Adipocyte (in vitro differentiated cells): Measurements from ENCODE around the gene PCNT.
"Not testable (repeated sequence)": the region's sequence is repeated elsewhere in the genome, so short reads cannot be mapped to it uniquely, and the experiment has no call there.

Experiments used
- DNase-seq: peaks from one replicate; pipeline ENCODE4 v3.0.0-alpha.2; 2015; ENCODE audit warnings: low read depth
- H3K27me3 ChIP-seq: replicated peaks from 2 replicates; pipeline ENCODE4 v1.7.0; 2013; ENCODE audit warnings: mild to moderate bottlenecking, low read length, moderate library complexity; ENCODE audit not compliant: control insufficient read depth, insufficient read depth
- H3K36me3 ChIP-seq: 2 replicates; pipeline ENCODE4 v1.7.0; 2013; ENCODE audit warnings: low read length, mild to moderate bottlenecking, moderate library complexity; ENCODE audit not compliant: control insufficient read depth, insufficient read depth, severe bottlenecking
- H3K4me1 ChIP-seq: 2 replicates; pipeline ENCODE4 v1.7.0; 2013; ENCODE audit warnings: mild to moderate bottlenecking, low read length, moderate library complexity; ENCODE audit not compliant: control insufficient read depth, insufficient read depth
- H3K4me3 ChIP-seq: 2 replicates; pipeline ENCODE4 v1.7.0; 2013; ENCODE audit warnings: mild to moderate bottlenecking, low read length, moderate library complexity
- H3K9ac ChIP-seq: 2 replicates; pipeline ENCODE4 v1.7.0; 2013; ENCODE audit warnings: mild to moderate bottlenecking, low read length, moderate library complexity
- H3K9me3 ChIP-seq: 2 replicates; pipeline ENCODE4 v1.7.0; 2013; ENCODE audit warnings: mild to moderate bottlenecking, low read length, moderate library complexity; ENCODE audit not compliant: control insufficient read depth

The PCNT gene

DNA sequence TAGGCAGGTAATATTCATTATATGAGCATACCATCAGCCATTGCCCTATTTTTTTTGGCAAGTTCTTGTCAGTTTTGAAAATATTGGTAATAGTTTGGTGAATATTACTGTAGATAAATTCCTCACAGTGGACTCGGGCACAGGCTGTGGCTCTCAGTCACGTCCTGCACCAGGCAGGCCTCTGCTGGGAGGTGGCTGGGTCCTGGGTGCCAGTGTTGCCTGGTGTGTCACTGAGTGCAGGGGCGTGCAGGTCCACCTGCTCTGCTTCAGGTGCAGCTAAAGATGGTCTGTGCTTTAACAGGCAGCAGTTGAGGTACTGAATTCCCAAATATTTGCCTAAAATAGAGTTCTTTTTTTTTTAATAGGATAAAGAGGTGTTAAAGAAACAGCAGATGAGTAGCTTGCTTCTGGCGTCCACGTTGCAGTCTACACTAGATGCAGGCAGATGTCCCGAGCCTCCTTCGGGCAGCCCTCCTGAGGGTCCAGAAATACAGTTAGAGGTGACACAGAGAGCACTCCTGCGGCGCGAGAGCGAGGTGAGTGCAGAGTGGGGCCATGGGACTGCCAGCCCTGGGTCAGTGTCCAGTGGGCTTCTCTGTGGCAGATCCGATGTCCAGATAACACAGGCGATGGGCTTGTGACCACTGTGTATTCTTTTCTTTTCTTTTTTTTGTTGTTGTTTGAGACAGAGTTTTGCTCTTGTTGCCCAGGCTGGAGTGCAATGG, 77.4 kb downstream of the PCNT start:
- H3K9ac ChIP-seq, result no peak overlapping the region
- H3K36me3 ChIP-seq, result peaks cover 73% of the 10 kb centered on the region
- H3K4me1 ChIP-seq, result no peaks in the 10 kb centered on the region
- H3K9me3 ChIP-seq, result no peaks in the 10 kb centered on the region
- no peak for DNase-seq
- H3K4me3 ChIP-seq, result no peak overlapping the region
- H3K27me3 ChIP-seq, result no peaks in the 10 kb centered on the region

DNA sequence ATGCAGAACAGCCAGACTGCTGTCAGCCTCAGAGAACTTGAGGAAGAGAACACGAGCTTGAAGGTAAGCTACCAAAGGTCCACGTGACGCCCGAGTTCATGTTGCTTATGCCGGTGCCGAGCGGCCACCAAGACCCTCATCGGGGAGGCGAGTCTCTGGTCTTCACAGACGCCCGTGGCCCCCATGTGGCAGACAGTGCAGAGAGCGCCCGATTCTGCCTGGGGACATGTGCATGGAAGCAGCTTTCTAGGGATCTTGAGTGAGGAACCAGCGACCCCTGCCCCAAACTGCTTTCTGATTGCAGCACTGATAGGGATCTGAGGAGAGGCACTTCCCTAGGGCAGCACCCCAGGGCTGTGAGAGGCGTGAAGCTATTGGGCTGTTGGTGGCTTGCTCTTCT, 78.5 kb downstream of the PCNT start:
- no peaks in the 10 kb centered on the region for H3K4me1 ChIP-seq
- peaks cover 64% of the 10 kb centered on the region for H3K36me3 ChIP-seq
- H3K27me3 ChIP-seq, result no peaks in the 10 kb centered on the region
- H3K9me3 ChIP-seq, result no peaks in the 10 kb centered on the region
- no peak overlapping the region for H3K4me3 ChIP-seq
- no peak for DNase-seq
- no peak overlapping the region for H3K9ac ChIP-seq

DNA sequence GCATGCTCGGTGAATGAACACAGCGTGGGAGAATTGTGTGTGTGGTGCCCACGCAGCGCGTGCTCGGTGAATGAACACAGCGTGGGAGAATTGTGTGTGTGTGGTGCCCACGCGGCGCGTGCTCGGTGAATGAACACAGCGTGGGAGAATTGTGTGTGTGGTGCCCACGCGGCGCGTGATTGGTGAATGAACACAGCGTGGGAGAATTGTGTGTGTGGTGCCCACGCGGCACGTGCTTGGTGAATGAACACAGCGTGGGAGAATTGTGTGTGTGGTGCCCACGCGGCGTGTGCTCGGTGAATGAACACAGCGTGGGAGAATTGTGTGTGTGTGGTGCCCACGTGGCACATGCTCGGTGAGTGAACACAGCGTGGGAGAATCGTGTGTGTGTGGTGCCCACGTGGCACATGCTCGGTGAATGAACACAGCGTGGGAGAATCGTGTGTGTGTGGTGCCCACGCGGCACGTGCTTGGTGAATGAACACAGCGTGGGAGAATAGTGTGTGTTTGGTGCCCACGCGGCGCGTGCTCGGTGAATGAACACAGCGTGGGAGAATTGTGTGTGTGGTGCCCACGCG, 79.4 kb downstream of the PCNT start:
- H3K27me3 ChIP-seq, H3K4me1 ChIP-seq, H3K9me3 ChIP-seq, H3K4me3 ChIP-seq, DNase-seq, H3K9ac ChIP-seq: not testable (repeated sequence)
- H3K36me3 ChIP-seq, result peaks cover 61% of the 10 kb centered on the region

DNA sequence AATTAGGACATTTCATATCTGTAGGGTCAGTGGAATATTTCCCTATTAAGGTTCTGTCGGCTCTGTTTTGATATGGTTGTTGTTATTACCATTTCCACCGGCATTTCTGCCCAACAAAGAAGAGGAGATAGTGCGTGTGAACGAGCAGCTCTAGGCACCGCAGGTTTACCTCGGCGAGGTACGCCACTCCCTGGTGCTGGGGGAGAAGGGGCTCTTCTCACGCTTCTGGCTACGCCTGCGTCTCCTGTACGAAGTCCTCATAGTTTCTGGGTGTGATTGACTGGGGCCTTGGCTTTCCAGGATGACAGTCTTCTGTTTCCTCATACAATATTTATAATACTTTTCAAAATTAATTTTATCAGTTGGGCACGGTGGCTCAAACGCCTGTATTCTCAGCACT, 80.3 kb downstream of the PCNT start:
- H3K36me3 ChIP-seq, result peaks cover 54% of the 10 kb centered on the region
- H3K4me3 ChIP-seq, result no peak overlapping the region
- H3K4me1 ChIP-seq, result no peaks in the 10 kb centered on the region
- H3K27me3 ChIP-seq, result no peaks in the 10 kb centered on the region
- no peak for DNase-seq
- H3K9me3 ChIP-seq, result no peaks in the 10 kb centered on the region
- H3K9ac ChIP-seq, result no peak overlapping the region

DNA sequence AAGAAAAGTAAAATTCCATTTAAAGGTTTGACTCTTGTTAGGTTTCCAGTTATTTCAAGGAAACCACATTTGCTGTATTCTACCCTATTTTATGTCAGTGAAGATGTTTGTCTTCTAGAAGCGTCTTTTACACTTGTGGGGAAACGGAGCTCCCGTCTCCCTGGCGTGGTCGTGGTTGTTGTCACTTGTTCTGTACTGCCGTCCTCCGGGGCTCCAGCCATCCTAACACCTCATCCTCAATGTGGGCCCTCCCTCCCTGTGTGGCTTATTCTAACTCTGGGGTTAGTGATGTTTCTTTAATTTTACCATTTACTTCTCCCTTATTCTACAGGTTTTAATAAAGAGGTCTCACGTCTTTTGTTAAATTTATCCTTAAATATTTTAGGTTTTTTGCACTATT, 82.0 kb downstream of the PCNT start:
- H3K4me1 ChIP-seq, result no peaks in the 10 kb centered on the region
- H3K9me3 ChIP-seq, result no peaks in the 10 kb centered on the region
- no peaks in the 10 kb centered on the region for H3K27me3 ChIP-seq
- no peak overlapping the region for H3K4me3 ChIP-seq
- peaks cover 51% of the 10 kb centered on the region for H3K36me3 ChIP-seq
- no peak for DNase-seq
- no peak overlapping the region for H3K9ac ChIP-seq

DNA sequence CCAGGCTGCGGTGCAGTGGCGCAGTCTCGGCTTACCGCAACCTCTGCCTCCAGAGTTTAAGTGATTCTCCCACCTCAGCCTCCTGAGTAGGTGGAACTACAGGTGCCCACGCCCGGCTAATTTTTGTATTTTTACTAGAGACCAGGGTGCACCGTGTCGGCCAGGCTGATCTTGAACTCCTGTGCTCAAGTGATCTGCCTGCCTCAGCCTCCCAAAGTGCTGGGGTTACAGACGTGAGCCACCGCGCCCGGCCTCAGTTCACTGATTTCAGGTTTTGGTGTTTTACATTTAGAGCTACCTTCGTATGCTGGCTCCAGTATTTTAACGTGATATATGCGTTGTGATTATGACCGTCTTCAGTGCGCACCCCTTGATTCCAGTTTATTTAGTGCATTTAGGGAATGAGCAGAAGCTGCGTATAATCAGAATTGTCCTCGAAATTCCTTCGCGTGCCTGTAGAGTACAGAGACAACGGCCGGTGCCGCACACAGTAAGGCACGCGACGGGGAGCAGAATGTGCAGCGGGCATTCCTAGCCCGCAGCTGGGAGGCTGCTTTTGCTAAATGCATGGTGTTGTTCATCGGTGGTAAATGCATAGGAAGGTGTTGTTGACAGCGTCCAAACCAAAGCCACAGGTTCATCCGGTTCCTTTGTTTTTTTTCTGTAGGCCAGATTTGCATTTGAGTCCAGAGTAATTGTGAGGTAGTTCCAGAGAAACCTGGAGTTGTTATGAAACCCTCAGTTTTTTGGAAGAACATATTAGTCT, 85.9 kb downstream of the PCNT start:
- Histone ChIP-seq H3K4me3 (no peak overlapping the region), H3K4me1 (no peaks in the 10 kb centered on the region), H3K9me3 (no peaks in the 10 kb centered on the region), H3K27me3 (no peaks in the 10 kb centered on the region), H3K9ac (no peak overlapping the region), H3K36me3 (peaks cover 40% of the 10 kb centered on the region)
- DNase-seq, result no peak

DNA sequence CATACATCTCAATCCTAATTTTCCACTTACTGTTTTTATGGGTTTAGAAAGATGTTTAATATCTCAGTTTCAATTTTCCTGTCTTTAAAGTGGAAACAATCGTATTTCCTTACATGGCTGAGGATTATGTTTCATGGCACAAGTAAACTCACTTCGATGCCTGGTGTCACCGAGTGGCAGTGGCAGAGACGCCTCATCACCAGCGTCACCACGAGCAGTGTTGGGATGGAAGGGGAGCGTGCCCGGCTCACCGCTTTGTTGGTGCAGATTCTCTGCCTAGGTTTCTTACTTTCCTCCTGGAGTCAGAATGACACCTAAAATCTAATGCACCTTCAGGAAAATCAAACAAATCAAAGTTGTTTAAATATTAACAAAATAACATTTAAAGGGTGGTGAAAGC, 86.6 kb downstream of the PCNT start:
- no peaks in the 10 kb centered on the region for H3K27me3 ChIP-seq
- H3K9me3 ChIP-seq, result no peaks in the 10 kb centered on the region
- no peaks in the 10 kb centered on the region for H3K4me1 ChIP-seq
- no peak overlapping the region for H3K4me3 ChIP-seq
- DNase-seq, result no peak
- no peak overlapping the region for H3K9ac ChIP-seq
- peaks cover 38% of the 10 kb centered on the region for H3K36me3 ChIP-seq

DNA sequence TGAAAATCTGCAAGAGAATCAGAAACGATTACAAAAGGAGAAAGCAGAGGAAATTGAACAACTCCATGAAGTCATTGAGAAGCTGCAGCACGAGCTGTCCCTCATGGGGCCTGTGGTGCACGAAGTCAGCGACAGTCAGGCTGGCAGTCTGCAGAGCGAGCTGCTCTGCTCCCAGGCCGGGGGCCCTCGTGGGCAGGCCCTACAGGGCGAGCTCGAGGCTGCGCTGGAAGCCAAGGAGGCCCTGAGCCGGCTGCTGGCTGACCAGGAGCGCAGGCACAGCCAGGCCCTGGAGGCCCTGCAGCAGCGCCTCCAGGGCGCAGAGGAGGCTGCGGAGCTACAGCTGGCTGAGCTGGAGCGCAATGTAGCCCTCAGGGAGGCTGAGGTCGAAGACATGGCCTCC, 87.3 kb downstream of the PCNT start:
- no peaks in the 10 kb centered on the region for H3K4me1 ChIP-seq
- H3K9me3 ChIP-seq, result no peaks in the 10 kb centered on the region
- H3K9ac ChIP-seq, result no peak overlapping the region
- no peak overlapping the region for H3K4me3 ChIP-seq
- no peak for DNase-seq
- no peaks in the 10 kb centered on the region for H3K27me3 ChIP-seq
- H3K36me3 ChIP-seq, result peaks cover 44% of the 10 kb centered on the region

DNA sequence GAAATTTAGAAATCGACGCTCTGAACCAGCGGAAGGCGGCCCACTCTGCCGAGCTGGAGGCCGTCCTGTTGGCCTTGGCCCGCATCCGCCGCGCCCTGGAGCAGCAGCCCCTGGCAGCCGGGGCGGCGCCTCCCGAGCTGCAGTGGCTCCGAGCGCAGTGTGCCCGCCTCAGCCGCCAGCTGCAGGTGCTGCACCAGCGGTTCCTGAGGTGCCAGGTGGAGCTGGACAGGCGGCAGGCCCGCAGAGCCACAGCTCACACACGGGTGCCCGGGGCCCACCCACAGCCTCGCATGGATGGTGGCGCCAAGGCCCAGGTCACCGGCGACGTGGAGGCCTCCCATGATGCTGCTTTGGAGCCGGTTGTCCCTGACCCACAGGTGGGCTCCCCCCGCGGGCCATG, 87.7 kb downstream of the PCNT start:
- H3K27me3 ChIP-seq, result no peaks in the 10 kb centered on the region
- DNase-seq, result no peak
- H3K36me3 ChIP-seq, result peaks cover 48% of the 10 kb centered on the region

DNA sequence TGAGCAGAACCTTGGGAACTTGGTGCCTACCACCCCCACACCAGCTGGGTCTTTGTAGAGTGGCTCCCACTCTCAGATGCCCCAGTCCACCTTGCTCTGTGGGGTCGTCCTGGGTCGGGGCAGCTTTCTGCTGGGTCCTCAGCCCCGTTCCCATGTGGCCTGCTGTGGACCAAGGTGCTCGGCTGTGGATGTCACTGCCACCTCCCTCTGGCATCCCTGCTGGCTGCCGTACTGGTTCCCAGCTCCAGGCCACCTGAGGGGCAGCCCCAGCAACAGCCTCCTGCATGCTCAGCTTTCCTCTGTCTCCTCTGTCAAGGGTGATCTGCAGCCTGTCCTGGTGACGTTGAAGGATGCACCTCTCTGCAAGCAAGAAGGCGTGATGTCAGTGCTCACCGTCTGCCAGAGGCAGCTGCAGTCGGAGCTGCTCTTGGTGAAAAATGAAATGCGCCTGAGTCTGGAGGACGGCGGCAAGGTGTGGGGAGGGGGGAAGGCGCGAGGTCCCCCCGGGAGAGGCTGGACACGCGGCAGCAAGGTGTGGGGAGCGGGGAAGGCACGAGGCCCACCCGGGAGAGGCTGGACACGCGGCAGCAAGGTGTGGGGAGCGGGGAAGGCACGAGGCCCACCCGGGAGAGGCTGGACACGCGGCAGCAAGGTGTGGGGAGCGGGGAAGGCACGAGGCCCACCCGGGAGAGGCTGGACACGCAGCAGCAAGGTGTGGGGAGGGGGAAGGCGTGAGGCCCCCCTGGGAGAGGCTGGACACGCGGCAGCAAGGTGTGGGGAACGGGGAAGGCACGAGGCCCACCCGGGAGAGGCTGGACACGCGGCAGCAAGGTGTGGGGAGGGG, 88.8 kb downstream of the PCNT start:
- H3K36me3 ChIP-seq, result peaks cover 52% of the 10 kb centered on the region
- no peaks in the 10 kb centered on the region for H3K4me1 ChIP-seq
- no peaks in the 10 kb centered on the region for H3K9me3 ChIP-seq
- no peak for DNase-seq
- no peak overlapping the region for H3K9ac ChIP-seq
- no peaks in the 10 kb centered on the region for H3K27me3 ChIP-seq
- no peak overlapping the region for H3K4me3 ChIP-seq

More for the DNA sequence above, 87.7 kb downstream of the PCNT start:
- Histone ChIP-seq H3K4me3 (no peak overlapping the region), H3K4me1 (no peaks in the 10 kb centered on the region), H3K9ac (no peak overlapping the region), H3K9me3 (no peaks in the 10 kb centered on the region)

DNA sequence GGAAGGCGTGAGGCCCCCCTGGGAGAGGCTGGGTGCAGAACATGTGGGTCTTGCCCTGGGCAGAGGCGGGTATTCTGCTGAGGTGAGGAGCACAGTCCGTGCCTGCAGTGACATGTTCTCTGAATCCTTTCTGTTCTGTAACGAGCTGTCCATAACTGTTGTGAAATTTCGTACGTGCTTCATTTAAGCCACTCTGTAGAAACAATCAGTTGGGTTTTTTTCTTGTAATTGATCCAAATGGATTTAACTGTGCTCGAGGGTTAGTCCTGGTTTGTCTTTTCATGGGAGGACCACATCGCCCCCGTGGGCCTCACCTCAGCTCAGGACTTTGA, 89.4 kb downstream of the PCNT start:
- DNase-seq, result no peak
- peaks cover 55% of the 10 kb centered on the region for H3K36me3 ChIP-seq
- H3K4me1 ChIP-seq, result no peaks in the 10 kb centered on the region
- H3K9ac ChIP-seq, result no peak overlapping the region
- no peaks in the 10 kb centered on the region for H3K27me3 ChIP-seq
- no peaks in the 10 kb centered on the region for H3K9me3 ChIP-seq
- H3K4me3 ChIP-seq, result no peak overlapping the region
